NT2/D1 (cell line): ENCODE measurements around the gene CWC15.
"Not testable (repeated sequence)": the region's sequence is repeated elsewhere in the genome, so short reads cannot be mapped to it uniquely, and the experiment has no call there.

Experiments
- DNase-seq: peaks from one replicate; pipeline ENCODE4 v3.0.0-alpha.2; 2011; ENCODE audit warnings: low read depth, low spot score
- H3K27me3 ChIP-seq: 2 replicates; pipeline ENCODE4 v1.6.0; 2011; ENCODE audit warnings: mild to moderate bottlenecking; ENCODE audit not compliant: insufficient read length, insufficient read depth
- H3K36me3 ChIP-seq: 2 replicates; pipeline ENCODE4 v1.6.1; 2011; ENCODE audit warnings: mild to moderate bottlenecking, low read length, mixed read lengths; ENCODE audit not compliant: insufficient read depth, insufficient read length
- H3K4me1 ChIP-seq: 2 replicates; pipeline ENCODE4 v1.5.1; 2011; ENCODE audit not compliant: insufficient read depth, insufficient read length
- H3K4me3 ChIP-seq: 2 replicates; pipeline ENCODE4 v1.5.1; 2011; ENCODE audit warnings: low read depth; ENCODE audit not compliant: insufficient read length
- H3K9ac ChIP-seq: 2 replicates; pipeline ENCODE4 v1.6.0; 2011; ENCODE audit warnings: low read depth; ENCODE audit not compliant: insufficient read length
- H3K9me3 ChIP-seq: 2 replicates; pipeline ENCODE4 v1.5.1; 2011; ENCODE audit warnings: mild to moderate bottlenecking, low read length; ENCODE audit not compliant: insufficient read depth
- SUZ12 ChIP-seq: IDR thresholded peaks from 2 replicates; pipeline ENCODE4 v1.6.1; 2011; ENCODE audit not compliant: insufficient read length, insufficient read depth; ENCODE audit errors: extremely low read depth
- YY1 ChIP-seq: IDR thresholded peaks from 2 replicates; pipeline ENCODE4 v1.6.1; 2011; ENCODE audit not compliant: insufficient read length, insufficient read depth
- ZNF274 ChIP-seq: IDR thresholded peaks from 2 replicates; pipeline ENCODE4 v1.6.1; 2011; ENCODE audit warnings: mild to moderate bottlenecking, low read depth, low read length

CWC15 gene

DNA sequence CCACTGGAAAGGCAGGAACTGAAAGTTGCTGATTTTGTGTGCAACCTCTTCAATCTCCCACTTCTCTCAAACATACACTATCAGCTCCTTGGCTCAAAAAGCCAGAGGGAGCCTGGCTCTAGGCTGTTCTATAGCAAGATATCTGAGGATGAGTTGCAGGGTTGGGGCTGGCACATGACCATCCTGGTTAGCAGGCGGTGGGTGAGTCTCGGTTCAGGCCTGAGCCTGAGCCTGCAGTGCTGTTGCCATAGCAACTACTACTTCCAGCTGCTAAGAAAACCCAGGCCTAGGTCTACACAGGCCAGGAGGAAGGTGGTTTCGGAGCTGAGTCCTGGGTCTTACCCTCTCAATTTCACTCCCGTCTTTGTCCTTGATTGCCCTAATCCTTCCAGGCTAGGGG, 39.0 kb downstream of the CWC15 start:
- Histone ChIP-seq H3K36me3 (no peaks in the 10 kb centered on the region), H3K4me1 (no peaks in the 10 kb centered on the region), H3K4me3 (no peak overlapping the region), H3K9ac (no peak overlapping the region), H3K27me3 (no peaks in the 10 kb centered on the region), H3K9me3 (no peaks in the 10 kb centered on the region)
- TF ChIP-seq SUZ12 (no peak), YY1 (no peak), ZNF274 (no peak)
- no peak for DNase-seq

DNA sequence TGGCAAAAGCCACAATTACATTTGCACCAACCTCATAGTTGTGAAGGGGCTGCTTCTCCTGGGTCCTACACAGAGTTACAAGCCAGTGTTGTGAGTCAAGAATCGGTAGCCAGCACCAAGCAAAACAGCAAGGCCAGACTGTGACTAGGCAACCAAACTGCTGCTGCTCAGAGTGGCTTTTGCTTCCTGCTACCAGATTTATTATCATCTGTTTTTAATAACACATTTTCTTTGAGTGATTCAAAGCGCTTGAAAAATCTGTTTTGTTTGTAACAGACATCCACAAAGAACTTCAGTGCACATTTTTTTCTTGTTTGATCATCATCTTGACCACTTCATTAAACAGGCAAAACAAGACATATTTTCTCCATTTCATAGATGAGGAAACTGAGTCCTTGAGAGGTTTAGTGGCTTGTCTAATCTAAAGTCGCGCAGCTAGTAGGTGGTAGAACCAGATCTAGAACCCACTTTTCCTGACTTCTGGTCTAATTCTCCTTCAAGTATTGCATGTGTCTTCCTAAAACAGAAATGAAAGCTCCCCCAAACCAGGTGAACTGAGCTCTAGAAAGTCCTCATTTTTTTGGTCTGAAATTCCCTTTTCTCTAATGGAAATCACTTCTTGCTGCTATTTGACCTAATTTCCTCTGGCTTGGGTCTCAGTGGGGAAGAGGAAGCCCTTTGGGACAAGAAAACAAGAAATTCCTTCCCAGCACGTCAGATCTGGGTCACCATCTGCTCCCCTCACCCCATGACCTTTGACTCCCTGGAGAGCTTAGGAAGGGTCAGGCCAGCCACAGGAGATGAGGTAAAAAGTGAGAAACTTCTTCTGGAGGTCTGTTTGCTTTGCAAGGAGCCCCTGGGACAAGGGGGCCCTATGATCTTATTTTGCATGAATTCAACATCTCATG, 39.9 kb downstream of the CWC15 start:
- TF ChIP-seq SUZ12 = no peak
- no peak for TF ChIP-seq ZNF274
- TF ChIP-seq YY1 = no peak
- Histone ChIP-seq H3K4me3 (no peak overlapping the region), H3K9me3 (no peaks in the 10 kb centered on the region), H3K4me1 (no peaks in the 10 kb centered on the region), H3K27me3 (no peaks in the 10 kb centered on the region), H3K36me3 (no peaks in the 10 kb centered on the region), H3K9ac (no peak overlapping the region)
- DNase-seq = no peak

DNA sequence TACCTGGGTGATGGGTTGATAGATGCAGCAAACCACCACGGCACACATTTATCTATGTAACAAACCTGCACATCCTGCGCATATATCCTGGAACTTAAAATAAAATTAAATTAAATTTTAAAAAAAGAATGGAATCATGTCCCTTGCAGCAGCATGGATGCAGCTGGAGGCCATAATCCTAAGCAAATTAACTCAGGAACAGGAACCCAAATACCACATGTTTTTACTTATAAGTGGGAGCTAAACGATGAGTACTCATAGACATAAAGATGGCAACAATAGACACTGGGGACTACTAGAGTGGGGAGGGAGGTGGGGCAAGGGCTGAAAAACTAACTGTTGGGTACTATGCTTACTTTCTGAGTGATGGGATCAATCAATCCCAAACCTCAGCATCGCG, 40.9 kb downstream of the CWC15 start:
- Histone ChIP-seq H3K4me3 (no peak overlapping the region), H3K27me3 (no peaks in the 10 kb centered on the region), H3K9me3 (no peaks in the 10 kb centered on the region), H3K36me3 (no peaks in the 10 kb centered on the region), H3K9ac (no peak overlapping the region), H3K4me1 (no peaks in the 10 kb centered on the region)
- DNase-seq = no peak
- TF ChIP-seq SUZ12 (no peak), YY1 (no peak), ZNF274 (no peak)

DNA sequence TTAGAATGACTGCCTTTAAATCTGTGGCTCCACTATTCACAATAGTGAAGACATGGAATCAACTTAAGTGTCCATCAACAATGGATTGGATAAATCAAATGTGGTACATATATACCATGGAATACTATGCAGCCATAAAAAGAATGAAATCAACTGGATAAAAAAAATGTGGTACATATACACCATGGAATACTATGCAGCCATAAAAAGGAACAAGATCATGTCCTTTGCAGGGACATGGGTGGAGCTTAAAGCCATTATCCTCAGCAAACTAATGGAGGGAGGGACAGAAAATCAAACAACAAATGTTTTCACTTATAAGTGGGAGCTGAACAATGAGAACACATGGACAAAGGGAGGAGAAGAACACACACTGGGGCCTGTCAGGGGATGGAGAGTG, 41.3 kb downstream of the CWC15 start:
- H3K9me3 ChIP-seq, H3K4me3 ChIP-seq, H3K27me3 ChIP-seq, H3K4me1 ChIP-seq, H3K36me3 ChIP-seq, H3K9ac ChIP-seq, DNase-seq: not testable (repeated sequence)

DNA sequence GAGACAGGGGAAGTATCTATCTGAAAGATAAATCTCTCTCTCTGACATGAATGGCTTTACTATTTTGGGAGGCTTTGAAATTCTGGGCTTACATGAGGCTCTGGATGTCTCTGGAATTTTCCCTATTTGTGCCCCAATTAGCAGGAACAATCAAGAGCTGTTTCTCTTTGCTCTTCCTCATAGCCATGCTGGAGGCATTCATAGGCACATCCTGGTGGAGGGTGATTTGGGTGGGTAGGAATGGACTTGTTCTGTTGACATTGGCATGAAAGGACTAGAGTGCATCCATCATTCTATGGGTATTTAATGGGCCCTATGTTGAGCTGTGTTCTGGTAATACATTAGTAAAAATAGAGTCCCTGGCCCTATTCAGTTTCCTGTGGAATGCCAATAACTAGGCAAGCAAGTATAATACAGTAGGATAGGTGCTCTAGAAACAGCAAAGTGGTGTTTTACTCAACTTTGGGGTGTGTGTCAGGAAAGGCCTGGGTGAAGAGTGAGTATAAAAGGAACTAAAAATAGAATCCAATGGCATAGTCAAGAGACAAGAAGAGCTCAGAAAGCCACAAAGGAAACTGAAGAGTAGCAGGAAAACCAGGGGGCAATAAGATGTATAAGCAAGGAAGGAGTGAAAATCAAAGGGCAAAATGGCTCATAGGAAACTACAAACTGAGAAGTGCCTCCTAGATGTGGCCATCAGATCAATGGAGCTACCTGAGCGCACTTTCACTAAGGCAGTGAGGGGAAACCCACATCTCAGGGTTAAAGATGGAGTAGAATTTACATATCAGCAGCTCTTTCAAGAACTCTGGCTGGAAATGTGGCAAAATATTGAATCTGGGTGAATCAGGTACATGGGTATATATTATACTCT, 45.0 kb downstream of the CWC15 start:
- no peak overlapping the region for H3K9ac ChIP-seq
- H3K4me3 ChIP-seq = no peak overlapping the region
- H3K27me3 ChIP-seq = no peaks in the 10 kb centered on the region
- peaks cover 2% of the 10 kb centered on the region for H3K4me1 ChIP-seq
- TF ChIP-seq ZNF274 = no peak
- no peak for TF ChIP-seq SUZ12
- no peak for TF ChIP-seq YY1
- H3K36me3 ChIP-seq = no peaks in the 10 kb centered on the region
- no peaks in the 10 kb centered on the region for H3K9me3 ChIP-seq
- no peak for DNase-seq

DNA sequence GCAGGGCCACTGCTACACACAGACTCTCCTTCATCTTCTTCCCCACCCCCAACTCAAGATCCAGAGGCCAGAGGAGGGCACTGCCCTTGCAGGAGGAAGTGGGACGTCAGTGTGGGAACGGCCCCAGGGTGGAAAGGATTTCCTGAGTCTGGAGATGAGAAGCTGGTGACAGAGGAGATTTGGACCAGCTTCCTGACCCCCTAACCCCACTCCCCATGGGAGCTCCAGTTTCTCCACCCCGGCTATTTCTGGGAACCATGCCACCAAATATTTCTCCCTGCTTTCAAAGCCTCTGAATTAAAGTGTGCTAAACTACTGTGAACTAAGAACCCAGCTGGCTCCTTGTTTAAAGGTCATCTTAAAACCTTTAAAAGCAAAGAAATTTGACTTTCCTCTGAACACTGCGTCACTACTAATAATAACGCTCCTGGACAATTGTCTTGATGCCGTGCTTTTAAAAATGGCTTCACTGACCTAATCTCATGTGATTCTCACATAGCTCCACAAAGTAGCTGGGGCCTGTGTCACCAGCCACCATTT, 46.6 kb downstream of the CWC15 start:
- H3K9me3 ChIP-seq = no peaks in the 10 kb centered on the region
- H3K9ac ChIP-seq = no peak overlapping the region
- no peaks in the 10 kb centered on the region for H3K36me3 ChIP-seq
- no peak overlapping the region for H3K4me3 ChIP-seq
- no peak for TF ChIP-seq ZNF274
- no peak for TF ChIP-seq SUZ12
- TF ChIP-seq YY1 = no peak
- H3K27me3 ChIP-seq = no peaks in the 10 kb centered on the region
- DNase-seq = peak; percentile 23
- H3K4me1 ChIP-seq = peaks cover 2% of the 10 kb centered on the region

DNA sequence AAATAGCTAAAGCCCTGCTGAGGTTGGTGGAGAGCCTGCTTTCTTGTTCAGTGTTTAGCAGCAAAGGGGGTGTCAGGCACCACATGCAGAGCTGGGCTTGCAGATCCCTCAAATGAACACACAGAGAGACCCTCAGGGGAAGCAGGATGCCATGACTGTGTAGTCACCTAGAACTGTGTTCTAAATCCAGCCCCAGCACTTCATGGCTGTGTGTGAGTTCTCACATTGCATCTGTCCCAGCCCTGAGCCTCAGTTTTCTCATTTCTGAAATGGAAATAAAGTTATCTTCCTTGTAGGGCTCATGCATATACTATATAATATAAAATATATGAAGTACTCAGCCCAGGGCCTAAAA, 47.1 kb downstream of the CWC15 start:
- no peak for DNase-seq
- Histone ChIP-seq H3K4me1 (peaks cover 2% of the 10 kb centered on the region), H3K9me3 (no peaks in the 10 kb centered on the region), H3K36me3 (no peaks in the 10 kb centered on the region), H3K4me3 (no peak overlapping the region), H3K9ac (no peak overlapping the region), H3K27me3 (no peaks in the 10 kb centered on the region)
- TF ChIP-seq SUZ12 (no peak), ZNF274 (peak; percentile 37; the same call in 1 of the 2 replicates)
